Measurements from ENCODE around the gene GMCL1. TPM values are rescaled to one million over a fixed set of nuclear protein-coding genes. Genes with fewer than 3 reads are reported as not detected.

The GMCL1 gene
- total and polyA plus RNA-seq, 2 of the 13 experiments (the other 11 are each of a cell fraction or from before 2014, with no cell fraction given), result 18.7 to 24.0 TPM

DNA sequence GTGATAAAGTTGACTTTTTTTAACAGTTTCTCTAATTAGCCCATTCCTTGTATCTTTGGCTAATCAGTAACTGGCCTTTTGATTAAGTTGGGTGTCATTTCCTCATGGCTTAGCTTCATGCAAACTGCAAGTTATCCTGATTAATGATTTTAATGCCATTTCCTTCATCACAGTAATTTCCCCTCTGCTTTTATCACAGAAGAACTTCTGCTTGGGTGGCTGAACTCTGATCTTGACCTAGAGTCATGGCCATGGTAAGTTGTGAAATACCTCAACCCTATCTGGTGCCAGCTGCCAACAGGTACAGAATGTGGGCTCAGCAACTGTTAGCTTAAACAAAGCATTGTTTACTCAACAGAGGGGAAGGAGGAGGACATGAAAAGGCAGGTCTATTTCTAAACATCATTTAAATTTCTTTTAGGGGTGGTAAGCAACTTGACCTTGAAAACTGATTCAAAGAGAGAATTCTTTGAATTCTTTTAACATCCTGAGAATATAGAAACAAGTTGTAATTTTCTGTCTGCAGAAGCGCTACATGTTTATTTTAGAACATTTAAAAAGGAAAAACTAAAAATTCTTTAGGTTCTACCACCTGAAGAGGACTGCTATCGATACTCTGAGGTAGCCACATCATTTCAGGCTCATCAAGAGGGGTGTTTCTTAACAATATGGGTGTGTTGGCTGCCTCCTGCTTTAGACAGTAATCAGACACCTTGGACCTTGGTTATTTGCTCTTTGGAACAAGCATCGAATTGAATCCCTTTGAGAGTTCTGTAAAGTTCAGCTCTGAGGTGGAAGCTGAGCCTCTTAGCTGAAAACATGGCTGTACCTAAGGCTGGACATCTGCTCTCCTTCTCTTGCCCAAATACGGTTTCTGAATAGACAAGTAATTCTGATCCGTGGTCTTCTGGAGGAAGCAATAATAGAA, 47.9 kb upstream of the GMCL1 start (continued):
- TF ChIP-seq, protein P1, sequence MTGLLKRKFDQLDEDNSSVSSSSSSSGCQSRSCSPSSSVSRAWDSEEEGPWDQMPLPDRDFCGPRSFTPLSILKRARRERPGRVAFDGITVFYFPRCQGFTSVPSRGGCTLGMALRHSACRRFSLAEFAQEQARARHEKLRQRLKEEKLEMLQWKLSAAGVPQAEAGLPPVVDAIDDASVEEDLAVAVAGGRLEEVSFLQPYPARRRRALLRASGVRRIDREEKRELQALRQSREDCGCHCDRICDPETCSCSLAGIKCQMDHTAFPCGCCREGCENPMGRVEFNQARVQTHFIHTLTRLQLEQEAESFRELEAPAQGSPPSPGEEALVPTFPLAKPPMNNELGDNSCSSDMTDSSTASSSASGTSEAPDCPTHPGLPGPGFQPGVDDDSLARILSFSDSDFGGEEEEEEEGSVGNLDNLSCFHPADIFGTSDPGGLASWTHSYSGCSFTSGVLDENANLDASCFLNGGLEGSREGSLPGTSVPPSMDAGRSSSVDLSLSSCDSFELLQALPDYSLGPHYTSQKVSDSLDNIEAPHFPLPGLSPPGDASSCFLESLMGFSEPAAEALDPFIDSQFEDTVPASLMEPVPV (CRISPR knock-in tag; IDR thresholded peaks at IDR 0.05), result peak; percentile 7; the same call in 1 of the 2 replicates
- TF ChIP-seq ZBTB7A (CRISPR knock-in tag; IDR thresholded peaks at IDR 0.05) (peak; percentile 54; the same call in 1 of the 2 replicates), FOXA1 (IDR thresholded peaks at IDR 0.05) (peak; percentile 80), FOXA1 (CRISPR knock-in tag; IDR thresholded peaks at IDR 0.05) (peak; percentile 97), SMYD3 (CRISPR knock-in tag; IDR thresholded peaks at IDR 0.05) (peak; percentile 89; the same call in 1 of the 2 replicates), HES4 (CRISPR knock-in tag; IDR thresholded peaks at IDR 0.05; ENCODE audit: borderline replicate concordance) (no peak), SIN3B (IDR thresholded peaks at IDR 0.05; ENCODE audit: low read length) (no peak), MEF2D (CRISPR knock-in tag; IDR thresholded peaks at IDR 0.05) (peak; percentile 98), ZNF329 (CRISPR knock-in tag; IDR thresholded peaks at IDR 0.05; ENCODE audit: low read depth) (no peak), HMGA1 (CRISPR knock-in tag; conservative IDR thresholded peaks at IDR 0.05) (no peak), ZNF557 (CRISPR knock-in tag; IDR thresholded peaks at IDR 0.05) (0 out of 2 replicates have a peak, but pooled peaks have one; percentile 87), TEAD2 (CRISPR knock-in tag; IDR thresholded peaks at IDR 0.05) (no peak)
- TF ChIP-seq, protein P2, sequence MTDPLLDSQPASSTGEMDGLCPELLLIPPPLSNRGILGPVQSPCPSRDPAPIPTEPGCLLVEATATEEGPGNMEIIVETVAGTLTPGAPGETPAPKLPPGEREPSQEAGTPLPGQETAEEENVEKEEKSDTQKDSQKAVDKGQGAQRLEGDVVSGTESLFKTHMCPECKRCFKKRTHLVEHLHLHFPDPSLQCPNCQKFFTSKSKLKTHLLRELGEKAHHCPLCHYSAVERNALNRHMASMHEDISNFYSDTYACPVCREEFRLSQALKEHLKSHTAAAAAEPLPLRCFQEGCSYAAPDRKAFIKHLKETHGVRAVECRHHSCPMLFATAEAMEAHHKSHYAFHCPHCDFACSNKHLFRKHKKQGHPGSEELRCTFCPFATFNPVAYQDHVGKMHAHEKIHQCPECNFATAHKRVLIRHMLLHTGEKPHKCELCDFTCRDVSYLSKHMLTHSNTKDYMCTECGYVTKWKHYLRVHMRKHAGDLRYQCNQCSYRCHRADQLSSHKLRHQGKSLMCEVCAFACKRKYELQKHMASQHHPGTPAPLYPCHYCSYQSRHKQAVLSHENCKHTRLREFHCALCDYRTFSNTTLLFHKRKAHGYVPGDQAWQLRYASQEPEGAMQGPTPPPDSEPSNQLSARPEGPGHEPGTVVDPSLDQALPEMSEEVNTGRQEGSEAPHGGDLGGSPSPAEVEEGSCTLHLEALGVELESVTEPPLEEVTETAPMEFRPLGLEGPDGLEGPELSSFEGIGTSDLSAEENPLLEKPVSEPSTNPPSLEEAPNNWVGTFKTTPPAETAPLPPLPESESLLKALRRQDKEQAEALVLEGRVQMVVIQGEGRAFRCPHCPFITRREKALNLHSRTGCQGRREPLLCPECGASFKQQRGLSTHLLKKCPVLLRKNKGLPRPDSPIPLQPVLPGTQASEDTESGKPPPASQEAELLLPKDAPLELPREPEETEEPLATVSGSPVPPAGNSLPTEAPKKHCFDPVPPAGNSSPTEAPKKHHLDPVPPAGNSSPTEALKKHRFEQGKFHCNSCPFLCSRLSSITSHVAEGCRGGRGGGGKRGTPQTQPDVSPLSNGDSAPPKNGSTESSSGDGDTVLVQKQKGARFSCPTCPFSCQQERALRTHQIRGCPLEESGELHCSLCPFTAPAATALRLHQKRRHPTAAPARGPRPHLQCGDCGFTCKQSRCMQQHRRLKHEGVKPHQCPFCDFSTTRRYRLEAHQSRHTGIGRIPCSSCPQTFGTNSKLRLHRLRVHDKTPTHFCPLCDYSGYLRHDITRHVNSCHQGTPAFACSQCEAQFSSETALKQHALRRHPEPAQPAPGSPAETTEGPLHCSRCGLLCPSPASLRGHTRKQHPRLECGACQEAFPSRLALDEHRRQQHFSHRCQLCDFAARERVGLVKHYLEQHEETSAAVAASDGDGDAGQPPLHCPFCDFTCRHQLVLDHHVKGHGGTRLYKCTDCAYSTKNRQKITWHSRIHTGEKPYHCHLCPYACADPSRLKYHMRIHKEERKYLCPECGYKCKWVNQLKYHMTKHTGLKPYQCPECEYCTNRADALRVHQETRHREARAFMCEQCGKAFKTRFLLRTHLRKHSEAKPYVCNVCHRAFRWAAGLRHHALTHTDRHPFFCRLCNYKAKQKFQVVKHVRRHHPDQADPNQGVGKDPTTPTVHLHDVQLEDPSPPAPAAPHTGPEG (CRISPR knock-in tag; IDR thresholded peaks at IDR 0.05), result 0 out of 2 replicates have a peak, but pooled peaks have one; percentile 27
- TF ChIP-seq, protein P3, sequence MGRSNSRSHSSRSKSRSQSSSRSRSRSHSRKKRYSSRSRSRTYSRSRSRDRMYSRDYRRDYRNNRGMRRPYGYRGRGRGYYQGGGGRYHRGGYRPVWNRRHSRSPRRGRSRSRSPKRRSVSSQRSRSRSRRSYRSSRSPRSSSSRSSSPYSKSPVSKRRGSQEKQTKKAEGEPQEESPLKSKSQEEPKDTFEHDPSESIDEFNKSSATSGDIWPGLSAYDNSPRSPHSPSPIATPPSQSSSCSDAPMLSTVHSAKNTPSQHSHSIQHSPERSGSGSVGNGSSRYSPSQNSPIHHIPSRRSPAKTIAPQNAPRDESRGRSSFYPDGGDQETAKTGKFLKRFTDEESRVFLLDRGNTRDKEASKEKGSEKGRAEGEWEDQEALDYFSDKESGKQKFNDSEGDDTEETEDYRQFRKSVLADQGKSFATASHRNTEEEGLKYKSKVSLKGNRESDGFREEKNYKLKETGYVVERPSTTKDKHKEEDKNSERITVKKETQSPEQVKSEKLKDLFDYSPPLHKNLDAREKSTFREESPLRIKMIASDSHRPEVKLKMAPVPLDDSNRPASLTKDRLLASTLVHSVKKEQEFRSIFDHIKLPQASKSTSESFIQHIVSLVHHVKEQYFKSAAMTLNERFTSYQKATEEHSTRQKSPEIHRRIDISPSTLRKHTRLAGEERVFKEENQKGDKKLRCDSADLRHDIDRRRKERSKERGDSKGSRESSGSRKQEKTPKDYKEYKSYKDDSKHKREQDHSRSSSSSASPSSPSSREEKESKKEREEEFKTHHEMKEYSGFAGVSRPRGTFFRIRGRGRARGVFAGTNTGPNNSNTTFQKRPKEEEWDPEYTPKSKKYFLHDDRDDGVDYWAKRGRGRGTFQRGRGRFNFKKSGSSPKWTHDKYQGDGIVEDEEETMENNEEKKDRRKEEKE (IDR thresholded peaks at IDR 0.05), result no peak
- TF ChIP-seq, protein P4, sequence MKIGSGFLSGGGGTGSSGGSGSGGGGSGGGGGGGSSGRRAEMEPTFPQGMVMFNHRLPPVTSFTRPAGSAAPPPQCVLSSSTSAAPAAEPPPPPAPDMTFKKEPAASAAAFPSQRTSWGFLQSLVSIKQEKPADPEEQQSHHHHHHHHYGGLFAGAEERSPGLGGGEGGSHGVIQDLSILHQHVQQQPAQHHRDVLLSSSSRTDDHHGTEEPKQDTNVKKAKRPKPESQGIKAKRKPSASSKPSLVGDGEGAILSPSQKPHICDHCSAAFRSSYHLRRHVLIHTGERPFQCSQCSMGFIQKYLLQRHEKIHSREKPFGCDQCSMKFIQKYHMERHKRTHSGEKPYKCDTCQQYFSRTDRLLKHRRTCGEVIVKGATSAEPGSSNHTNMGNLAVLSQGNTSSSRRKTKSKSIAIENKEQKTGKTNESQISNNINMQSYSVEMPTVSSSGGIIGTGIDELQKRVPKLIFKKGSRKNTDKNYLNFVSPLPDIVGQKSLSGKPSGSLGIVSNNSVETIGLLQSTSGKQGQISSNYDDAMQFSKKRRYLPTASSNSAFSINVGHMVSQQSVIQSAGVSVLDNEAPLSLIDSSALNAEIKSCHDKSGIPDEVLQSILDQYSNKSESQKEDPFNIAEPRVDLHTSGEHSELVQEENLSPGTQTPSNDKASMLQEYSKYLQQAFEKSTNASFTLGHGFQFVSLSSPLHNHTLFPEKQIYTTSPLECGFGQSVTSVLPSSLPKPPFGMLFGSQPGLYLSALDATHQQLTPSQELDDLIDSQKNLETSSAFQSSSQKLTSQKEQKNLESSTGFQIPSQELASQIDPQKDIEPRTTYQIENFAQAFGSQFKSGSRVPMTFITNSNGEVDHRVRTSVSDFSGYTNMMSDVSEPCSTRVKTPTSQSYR (CRISPR knock-in tag; IDR thresholded peaks at IDR 0.05; ENCODE audit: borderline replicate concordance), result peak; percentile 79; the same call in 1 of the 2 replicates
